Nephron progenitor cell (in vitro differentiated cells): ENCODE data around the gene NPNT.

ENCODE experiments used
- DNase-seq: peaks from one replicate; pipeline ENCODE4 v3.0.0; 2021
- H3K27ac Mint-ChIP-seq: 2 replicates; pipeline ENCODE4 v1.8.0; 2021; ENCODE audit warnings: mild to moderate bottlenecking, moderate library complexity, mixed read lengths
- H3K27me3 Mint-ChIP-seq: 2 replicates; pipeline ENCODE4 v1.8.0; 2021; ENCODE audit warnings: mild to moderate bottlenecking, low read depth, mixed read lengths; ENCODE audit not compliant: poor library complexity
- H3K36me3 Mint-ChIP-seq: 2 replicates; pipeline ENCODE4 v1.8.0; 2021; ENCODE audit warnings: low read depth, mixed read lengths
- H3K4me1 Mint-ChIP-seq: 2 replicates; pipeline ENCODE4 v1.8.0; 2021; ENCODE audit warnings: mixed read lengths
- H3K4me3 Mint-ChIP-seq: 2 replicates; pipeline ENCODE4 v1.8.0; 2021; ENCODE audit warnings: mild to moderate bottlenecking, moderate library complexity, mixed read lengths
- H3K9me3 Mint-ChIP-seq: 2 replicates; pipeline ENCODE4 v1.8.0; 2021; ENCODE audit warnings: mild to moderate bottlenecking, moderate library complexity, mixed read lengths
- CTCF ChIP-seq: fragments of 200-600 bp; sonication (generic); IDR thresholded peaks from 2 replicates; pipeline ENCODE4 v1.5.0; 2021; ENCODE audit warnings: antibody characterized with exemption

Gene NPNT

GRCh38 chr4:105895583-105896460 lies 551 bp downstream of the NPNT start:
- DNase-seq = peak; percentile 62
- H3K9me3 Mint-ChIP-seq = no peaks in the 10 kb centered on the region
- H3K4me3 Mint-ChIP-seq = peak overlapping the region; percentile 81
- H3K27me3 Mint-ChIP-seq = peaks cover 96% of the 10 kb centered on the region
- H3K27ac Mint-ChIP-seq = no peak overlapping the region
- peaks cover 8% of the 10 kb centered on the region for H3K4me1 Mint-ChIP-seq
- H3K36me3 Mint-ChIP-seq = no peaks in the 10 kb centered on the region
- peak; percentile 8 for TF ChIP-seq CTCF

- TF ChIP-seq CTCF = no peak
- H3K4me1 Mint-ChIP-seq = peaks cover 8% of the 10 kb centered on the region
- no peak overlapping the region for H3K27ac Mint-ChIP-seq
- no peaks in the 10 kb centered on the region for H3K9me3 Mint-ChIP-seq
- H3K36me3 Mint-ChIP-seq = no peaks in the 10 kb centered on the region
- no peak for DNase-seq
- peak overlapping the region; percentile 81 for H3K4me3 Mint-ChIP-seq
- peaks cover 98% of the 10 kb centered on the region for H3K27me3 Mint-ChIP-seq
Measured at GRCh38 chr4:105896461-105896942, 1.2 kb downstream of the NPNT start.

- Mint-ChIP-seq H3K4me3 (peak overlapping the region; percentile 81), H3K4me1 (peaks cover 8% of the 10 kb centered on the region), H3K27me3 (peaks cover 92% of the 10 kb centered on the region), H3K36me3 (no peaks in the 10 kb centered on the region), H3K27ac (no peak overlapping the region), H3K9me3 (no peaks in the 10 kb centered on the region)
- no peak for DNase-seq
- TF ChIP-seq CTCF = no peak
Measured at GRCh38 chr4:105896984-105897775, 1.9 kb downstream of the NPNT start.

GRCh38 chr4:105900541-105900940 lies 5.3 kb downstream of the NPNT start:
- no peak overlapping the region for H3K4me3 Mint-ChIP-seq
- peaks cover 69% of the 10 kb centered on the region for H3K27me3 Mint-ChIP-seq

GRCh38 chr4:105902550-105903262 lies 7.4 kb downstream of the NPNT start:
- no peak for TF ChIP-seq CTCF
- H3K27ac Mint-ChIP-seq = no peak overlapping the region
- H3K4me1 Mint-ChIP-seq = peaks cover 4% of the 10 kb centered on the region
- peaks cover 48% of the 10 kb centered on the region for H3K27me3 Mint-ChIP-seq
- no peaks in the 10 kb centered on the region for H3K36me3 Mint-ChIP-seq
- H3K4me3 Mint-ChIP-seq = no peak overlapping the region
- no peaks in the 10 kb centered on the region for H3K9me3 Mint-ChIP-seq
- no peak for DNase-seq

More at GRCh38 chr4:105900541-105900940, 5.3 kb downstream of the NPNT start:
- no peak for DNase-seq
- Mint-ChIP-seq H3K4me1 (peaks cover 8% of the 10 kb centered on the region), H3K27ac (no peak overlapping the region), H3K36me3 (no peaks in the 10 kb centered on the region), H3K9me3 (no peaks in the 10 kb centered on the region)
- TF ChIP-seq CTCF = no peak
